A172 (cell line): ENCODE results near the gene TADA3. TPM values are rescaled to one million over a fixed set of nuclear protein-coding genes. Genes with fewer than 3 reads are reported as not detected.

Source experiments
- DNase-seq: peaks from one replicate; pipeline ENCODE4 v3.0.0-alpha.2; 2015; ENCODE audit warnings: low spot score
- total RNA-seq: library from RNA; depleted of rRNA; stranded (reverse); fragments of >200 nt; shearing (Covaris generic); gene quantifications from 2 replicates; pipeline ENCODE4 v1.2.3, GENCODE V29; 2014

TADA3 gene
- total RNA-seq, 1 experiment from 2014 or later = 150 TPM

GRCh38 chr3:9761919-9762318, 30.4 kb downstream of the TADA3 start:
- no peak for DNase-seq

- no peak for DNase-seq
Measured at GRCh38 chr3:9760779-9761505, 31.3 kb downstream of the TADA3 start.

DNA sequence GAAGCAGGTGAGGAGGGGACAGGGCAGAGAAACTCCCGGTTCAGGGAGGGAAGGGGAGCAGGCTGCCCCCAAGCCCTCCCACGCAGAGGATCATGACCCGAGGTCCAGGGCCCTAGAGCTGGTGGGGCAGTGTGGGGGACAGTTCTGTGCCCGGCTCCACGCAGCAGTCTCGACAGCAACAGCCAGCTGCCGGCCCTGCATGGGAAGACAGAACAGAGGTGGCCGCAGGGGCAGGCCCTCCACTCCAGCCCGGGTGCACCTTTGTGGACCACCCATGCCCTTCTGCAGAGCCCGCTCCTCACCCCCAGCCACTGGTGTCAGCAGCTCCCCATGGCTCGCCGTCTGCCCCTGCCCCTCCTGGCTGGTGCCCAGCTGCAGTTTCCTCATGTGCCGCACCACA, 34.8 kb downstream of the TADA3 start:
- no peak for DNase-seq

DNA sequence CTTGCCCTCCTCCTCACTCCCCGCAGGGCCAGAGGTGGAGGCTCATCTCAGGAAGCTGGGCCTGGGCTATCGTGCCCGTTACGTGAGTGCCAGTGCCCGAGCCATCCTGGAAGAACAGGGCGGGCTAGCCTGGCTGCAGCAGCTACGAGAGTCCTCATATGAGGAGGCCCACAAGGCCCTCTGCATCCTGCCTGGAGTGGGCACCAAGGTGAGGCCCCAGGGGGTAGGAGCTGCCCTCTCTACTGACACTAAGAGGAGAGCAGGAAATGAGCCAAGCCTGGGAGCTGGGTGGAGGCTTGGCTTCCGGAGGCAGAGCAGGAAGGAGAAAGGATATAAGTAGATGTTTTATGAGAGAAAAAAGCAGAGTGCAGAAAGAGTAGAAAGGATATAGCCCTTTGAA, 37.6 kb downstream of the TADA3 start:
- DNase-seq = no peak

DNA sequence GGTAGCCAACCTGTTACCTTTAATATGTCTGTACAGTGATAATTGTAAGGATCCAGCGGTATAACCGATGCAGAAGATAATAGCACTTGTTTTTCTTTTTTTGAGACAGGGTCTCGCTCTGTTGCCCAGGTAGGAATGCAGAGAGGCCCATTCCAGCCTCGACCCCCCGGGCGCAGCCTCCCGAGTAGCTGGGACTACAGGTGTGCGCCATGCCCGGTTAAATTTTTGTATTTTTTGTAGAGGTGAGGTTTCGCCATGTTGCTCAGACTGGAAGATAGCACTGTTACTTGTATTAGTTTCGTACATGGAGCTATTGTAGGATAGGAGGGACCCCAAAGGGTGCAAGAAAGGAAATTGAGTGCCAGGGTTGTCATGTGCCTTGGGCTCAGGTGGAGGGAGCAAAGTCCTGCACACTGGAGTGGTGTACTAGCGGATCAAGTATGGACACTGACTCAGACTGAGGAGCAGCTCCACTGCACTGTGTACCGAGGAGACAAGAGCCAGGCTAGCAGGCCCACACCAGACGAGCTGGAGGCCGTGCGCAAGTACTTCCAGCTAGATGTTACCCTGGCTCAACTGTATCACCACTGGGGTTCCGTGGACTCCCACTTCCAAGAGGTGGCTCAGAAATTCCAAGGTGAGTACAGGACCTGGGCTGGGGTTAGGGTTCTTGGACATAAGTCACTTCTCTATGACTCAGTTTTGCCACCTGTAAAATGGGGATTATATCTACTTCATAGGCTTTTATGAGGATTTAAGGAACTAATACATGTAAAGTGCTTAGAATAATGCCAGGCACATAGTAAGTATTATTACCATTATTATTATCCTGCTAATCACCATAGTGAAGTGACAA, 41.5 kb downstream of the TADA3 start:
- DNase-seq = no peak

- DNase-seq = peak; percentile 99
Measured at GRCh38 chr3:9749645-9750555, 42.4 kb downstream of the TADA3 start, which contains the start of gene OGG1. TSS of gene OGG1 (plus strand) at chr3:9749952. CDS start at chr3:9750287, 335 bp downstream.

- no peak for DNase-seq
Measured at GRCh38 chr3:9749296-9749644, 43.0 kb downstream of the TADA3 start.

GRCh38 chr3:9748031-9748430, 44.2 kb downstream of the TADA3 start:
- no peak for DNase-seq

- DNase-seq = peak; percentile 91
Measured at GRCh38 chr3:9747267-9747666, 45.0 kb downstream of the TADA3 start.

DNA sequence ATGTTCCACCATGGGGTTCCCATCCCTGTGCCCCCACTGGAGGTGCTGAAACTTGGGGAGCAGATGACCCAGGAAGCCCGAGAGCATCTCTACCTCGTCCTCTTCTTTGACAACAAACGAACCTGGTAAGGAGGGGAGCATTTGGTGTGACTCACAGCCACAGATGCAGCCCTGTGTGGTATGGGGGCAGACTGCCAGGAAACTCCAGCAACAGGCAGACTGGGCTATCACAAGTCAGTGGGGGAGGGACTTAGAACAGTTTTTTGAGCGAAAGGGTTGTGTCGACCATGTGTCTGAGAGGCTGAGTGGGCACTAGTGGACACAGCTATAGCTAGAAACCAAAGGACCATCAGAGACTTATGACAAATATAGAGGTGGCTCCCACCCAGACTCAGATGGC, 45.9 kb downstream of the TADA3 start:
- DNase-seq = peak; percentile 94

DNA sequence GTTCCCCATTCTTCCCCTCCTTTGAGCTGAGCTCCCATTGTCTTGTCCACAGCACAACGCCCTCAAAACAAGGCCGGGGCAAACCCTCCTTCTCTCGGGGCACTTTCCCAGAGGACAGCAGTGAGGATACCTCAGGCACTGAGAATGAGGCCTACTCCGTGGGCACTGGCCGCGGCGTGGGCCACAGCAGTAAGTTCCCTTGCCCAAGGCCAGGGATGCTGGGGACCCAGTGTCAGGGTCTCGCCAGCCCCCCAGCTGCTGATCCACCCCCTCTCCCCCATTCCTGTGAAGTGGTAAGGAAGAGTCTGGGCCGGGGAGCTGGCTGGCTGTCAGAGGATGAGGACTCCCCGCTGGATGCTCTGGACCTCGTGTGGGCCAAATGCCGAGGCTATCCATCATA, 46.8 kb downstream of the TADA3 start:
- no peak for DNase-seq

DNA sequence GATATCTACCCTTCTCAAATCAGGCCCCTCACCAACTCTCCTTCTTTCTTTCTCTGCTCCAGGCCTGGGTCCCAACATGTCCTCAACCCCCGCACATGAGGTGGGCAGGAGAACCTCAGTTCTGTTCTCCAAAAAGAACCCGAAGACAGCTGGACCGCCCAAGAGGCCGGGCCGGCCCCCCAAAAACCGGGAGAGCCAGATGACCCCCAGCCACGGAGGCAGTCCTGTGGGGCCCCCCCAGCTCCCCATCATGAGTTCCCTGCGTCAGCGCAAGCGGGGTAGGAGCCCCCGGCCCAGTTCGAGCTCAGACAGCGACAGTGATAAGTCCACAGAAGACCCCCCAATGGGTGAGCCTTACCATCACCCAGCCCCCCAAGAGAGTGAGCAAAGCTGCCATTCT, 48.1 kb downstream of the TADA3 start:
- DNase-seq = no peak

DNA sequence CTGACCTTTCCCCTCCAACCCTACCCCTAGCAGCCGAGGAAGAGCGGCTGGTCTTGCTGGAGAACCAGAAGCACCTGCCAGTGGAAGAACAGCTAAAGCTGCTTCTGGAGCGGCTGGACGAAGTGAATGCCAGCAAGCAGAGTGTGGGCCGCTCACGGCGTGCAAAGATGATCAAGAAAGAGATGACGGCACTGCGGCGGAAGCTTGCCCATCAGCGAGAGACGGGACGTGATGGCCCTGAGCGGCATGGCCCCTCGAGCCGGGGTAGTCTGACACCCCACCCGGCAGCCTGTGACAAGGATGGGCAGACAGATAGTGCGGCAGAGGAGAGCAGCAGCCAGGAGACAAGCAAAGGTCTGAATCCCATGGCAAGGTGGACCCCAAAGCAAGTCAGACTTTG, 48.7 kb downstream of the TADA3 start:
- DNase-seq = no peak

DNA sequence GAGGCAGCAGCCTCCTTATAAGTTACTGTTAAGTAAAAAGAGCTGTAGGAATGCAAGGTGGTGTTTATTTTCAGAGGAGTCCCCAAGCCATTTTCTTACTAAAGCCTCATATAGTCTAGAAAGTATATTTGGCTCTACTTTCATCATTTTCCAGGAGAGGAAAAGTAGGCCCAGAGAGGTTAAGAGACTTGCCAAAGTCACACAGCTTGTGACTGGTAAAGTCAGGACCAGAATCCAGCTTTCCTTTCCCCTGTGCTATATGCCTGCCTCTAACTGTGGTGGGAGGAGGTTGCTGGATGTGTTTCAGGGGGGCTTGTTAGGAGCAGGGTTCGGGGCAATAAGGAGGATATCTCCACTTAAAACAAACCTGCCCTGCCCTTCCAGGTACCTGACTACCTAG, 49.7 kb downstream of the TADA3 start:
- no peak for DNase-seq

- no peak for DNase-seq
Measured at GRCh38 chr3:9739181-9739580, 53.1 kb downstream of the TADA3 start.

GRCh38 chr3:9736831-9737230, 55.4 kb downstream of the TADA3 start:
- no peak for DNase-seq

DNA sequence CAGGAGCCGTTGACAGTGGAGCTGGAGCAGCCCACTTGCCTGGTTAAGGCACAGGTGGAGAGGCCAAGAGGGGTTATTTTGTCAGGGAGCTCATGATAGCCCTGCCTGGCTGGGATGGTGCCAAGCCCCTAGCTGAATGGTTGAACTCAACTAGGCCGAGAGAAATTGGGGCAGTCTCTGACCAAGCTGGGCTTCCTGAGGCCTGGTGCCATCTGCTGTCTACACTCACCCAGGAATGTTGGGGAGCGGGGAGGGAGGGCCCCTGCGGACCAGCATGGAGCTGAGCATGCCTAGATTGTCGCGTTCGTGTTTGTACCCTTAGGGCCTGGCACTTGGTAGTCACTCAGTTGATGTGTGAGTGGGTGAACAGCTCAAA, 59.5 kb downstream of the TADA3 start:
- no peak for DNase-seq

DNA sequence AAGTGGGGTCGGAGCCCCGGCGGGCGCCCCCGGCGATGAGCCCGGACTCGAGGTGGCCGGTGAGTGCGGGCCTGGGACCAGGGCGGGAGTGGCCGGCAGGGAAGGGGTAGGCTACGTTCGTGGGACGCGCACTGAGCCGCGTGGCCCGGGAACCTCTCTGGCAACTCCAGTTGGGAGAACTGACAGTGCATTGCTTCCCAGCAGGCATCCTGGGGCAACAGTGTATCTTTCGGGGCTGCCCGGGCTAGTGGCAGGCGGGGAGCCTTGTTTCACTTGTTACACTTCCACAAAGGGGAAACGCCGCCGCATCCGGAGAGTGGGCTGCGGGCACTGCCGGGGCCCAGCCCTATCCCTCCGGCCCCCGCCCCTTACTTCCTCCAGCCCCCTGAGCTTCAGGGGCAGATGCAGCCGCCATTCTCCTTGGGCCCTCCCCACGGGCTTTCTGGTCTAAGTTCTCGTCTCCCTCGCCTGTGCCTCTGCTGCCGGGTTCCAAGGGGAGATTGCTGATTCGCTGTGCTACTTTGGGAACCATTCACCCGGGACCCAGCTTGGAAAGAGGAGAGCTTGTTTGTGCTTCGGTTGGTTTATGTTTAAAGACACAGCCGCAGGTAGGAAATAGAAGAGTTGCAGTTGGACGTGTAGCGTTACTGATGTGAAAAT, 60.1 kb downstream of the TADA3 start:
- DNase-seq = no peak

DNA sequence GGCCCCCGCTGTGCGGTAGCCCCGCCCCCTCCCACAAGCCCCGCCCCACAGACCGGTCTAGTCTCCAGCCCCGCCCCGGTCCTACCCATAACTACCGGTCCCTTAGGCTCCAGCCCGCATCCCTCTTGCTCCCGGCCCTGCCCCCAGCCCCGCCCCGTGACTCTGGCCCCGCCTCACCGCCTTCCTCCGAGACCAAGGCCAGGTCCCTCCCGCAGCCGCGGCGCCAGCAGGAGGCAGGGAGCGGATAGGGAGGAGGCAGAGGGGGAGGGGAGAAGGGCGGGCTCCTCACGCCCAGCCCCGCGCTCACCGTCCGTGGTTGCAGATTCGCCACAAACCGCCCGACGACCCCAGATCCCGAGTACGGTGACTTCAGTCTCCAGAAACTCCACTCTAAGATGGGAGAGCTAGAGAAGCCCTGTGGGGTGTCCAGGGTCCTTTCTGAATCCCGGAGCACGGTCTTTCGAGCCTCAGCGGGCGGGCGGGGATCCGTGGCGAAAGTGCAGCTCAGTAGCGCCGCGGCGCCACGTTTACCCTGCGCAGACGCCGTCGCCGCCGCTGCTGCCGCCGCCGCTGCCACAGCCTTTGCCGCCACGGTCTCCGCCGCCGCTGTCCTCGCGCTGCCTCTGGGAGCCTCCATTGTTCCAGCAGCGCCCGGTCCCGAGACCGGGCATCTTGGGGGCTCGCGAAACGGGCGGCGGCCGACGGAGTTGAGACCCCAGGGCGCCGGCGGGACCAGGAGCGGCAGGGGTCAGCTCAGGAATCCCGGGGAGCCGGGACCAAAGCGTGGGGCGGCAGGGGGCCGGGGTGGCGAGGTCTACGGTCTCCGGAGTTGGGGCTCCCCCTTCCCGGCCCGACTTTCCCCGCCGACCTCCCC, 60.8 kb downstream of the TADA3 start, which contains the start of gene BRPF1:
BRPF1 (plus strand) TSS at position 530 of the 874 bp plus-strand sequence. CDS start 2,406 bp downstream, outside the sequence.
- DNase-seq = peak; percentile 98

DNA sequence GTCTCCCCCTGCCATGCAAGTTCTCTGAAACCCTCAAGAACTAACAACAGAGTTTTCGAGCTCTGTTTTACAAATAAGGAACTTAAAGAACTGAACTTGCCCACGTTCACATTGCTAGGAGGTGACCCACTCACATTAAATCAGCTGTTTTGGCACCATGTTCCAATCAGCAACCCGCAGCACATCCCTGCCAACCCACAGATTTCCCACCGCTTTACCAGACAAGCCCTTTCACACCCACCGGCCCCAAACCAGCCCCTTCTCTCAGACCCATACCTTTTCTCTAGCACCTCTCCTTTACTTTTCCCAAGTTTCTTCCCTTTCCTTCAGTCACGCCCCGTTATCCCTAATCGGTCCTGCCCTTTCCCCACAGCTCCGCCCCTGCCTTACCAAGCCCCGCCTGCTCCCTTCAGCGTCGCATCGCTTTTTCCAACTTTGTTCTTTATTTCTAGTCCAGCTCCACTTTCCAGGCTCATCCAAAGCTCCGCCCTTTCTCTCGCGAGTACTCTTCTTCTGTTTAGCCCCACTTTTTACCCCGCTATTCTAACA, 61.5 kb downstream of the TADA3 start:
- DNase-seq = no peak
